Mesothelial cell of epicardium (in vitro differentiated cells): ENCODE measurements around the gene NUP205. TPM values are rescaled to one million over a fixed set of nuclear protein-coding genes. Genes with fewer than 3 reads are reported as not detected.

Experiments used
- DNase-seq, 2 experiments: peaks; one replicate each; pipeline ENCODE4 v3.0.0; 2021; ENCODE audit warnings: low spot score in 2 of 2; ENCODE audit not compliant: unreplicated experiment in 2 of 2
- H3K27ac Mint-ChIP-seq: 2 replicates; pipeline ENCODE4 v1.8.0; 2021; ENCODE audit warnings: mixed read lengths
- H3K27me3 Mint-ChIP-seq: 2 replicates; pipeline ENCODE4 v1.8.0; 2021; ENCODE audit warnings: low read depth, mixed read lengths
- H3K36me3 Mint-ChIP-seq: 2 replicates; pipeline ENCODE4 v1.8.0; 2021; ENCODE audit warnings: mixed read lengths
- H3K4me1 Mint-ChIP-seq: 2 replicates; pipeline ENCODE4 v1.8.0; 2021; ENCODE audit warnings: mixed read lengths
- H3K4me3 Mint-ChIP-seq: 2 replicates; pipeline ENCODE4 v1.8.0; 2021; ENCODE audit warnings: mild to moderate bottlenecking, moderate library complexity, mixed read lengths
- H3K9me3 Mint-ChIP-seq: 2 replicates; pipeline ENCODE4 v1.8.0; 2021; ENCODE audit warnings: mixed read lengths
- total RNA-seq: library from RNA; stranded (reverse); gene quantifications from 3 replicates; pipeline ENCODE4 v1.2.1, GENCODE V29; 2021
- TF ChIP-seq, protein P1 (sequence below): fragments of 200-600 bp; sonication (generic); IDR thresholded peaks from one replicate; pipeline ENCODE4 v1.5.0; 2021; ENCODE audit warnings: antibody characterized with exemption; ENCODE audit not compliant: unreplicated experiment

The NUP205 gene
- total RNA-seq, 1 donor from 2014 or later = 82.4 TPM

GRCh38 chr7:135519871-135520270 is 37.8 kb upstream of the NUP205 start:
- Mint-ChIP-seq H3K36me3 (no peaks in the 10 kb centered on the region), H3K27ac (no peak overlapping the region), H3K4me3 (no peak overlapping the region), H3K9me3 (peaks cover 7% of the 10 kb centered on the region), H3K4me1 (no peaks in the 10 kb centered on the region), H3K27me3 (no peaks in the 10 kb centered on the region)
- no peak for DNase-seq
- TF ChIP-seq, protein P1, sequence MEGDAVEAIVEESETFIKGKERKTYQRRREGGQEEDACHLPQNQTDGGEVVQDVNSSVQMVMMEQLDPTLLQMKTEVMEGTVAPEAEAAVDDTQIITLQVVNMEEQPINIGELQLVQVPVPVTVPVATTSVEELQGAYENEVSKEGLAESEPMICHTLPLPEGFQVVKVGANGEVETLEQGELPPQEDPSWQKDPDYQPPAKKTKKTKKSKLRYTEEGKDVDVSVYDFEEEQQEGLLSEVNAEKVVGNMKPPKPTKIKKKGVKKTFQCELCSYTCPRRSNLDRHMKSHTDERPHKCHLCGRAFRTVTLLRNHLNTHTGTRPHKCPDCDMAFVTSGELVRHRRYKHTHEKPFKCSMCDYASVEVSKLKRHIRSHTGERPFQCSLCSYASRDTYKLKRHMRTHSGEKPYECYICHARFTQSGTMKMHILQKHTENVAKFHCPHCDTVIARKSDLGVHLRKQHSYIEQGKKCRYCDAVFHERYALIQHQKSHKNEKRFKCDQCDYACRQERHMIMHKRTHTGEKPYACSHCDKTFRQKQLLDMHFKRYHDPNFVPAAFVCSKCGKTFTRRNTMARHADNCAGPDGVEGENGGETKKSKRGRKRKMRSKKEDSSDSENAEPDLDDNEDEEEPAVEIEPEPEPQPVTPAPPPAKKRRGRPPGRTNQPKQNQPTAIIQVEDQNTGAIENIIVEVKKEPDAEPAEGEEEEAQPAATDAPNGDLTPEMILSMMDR = no peak

DNA sequence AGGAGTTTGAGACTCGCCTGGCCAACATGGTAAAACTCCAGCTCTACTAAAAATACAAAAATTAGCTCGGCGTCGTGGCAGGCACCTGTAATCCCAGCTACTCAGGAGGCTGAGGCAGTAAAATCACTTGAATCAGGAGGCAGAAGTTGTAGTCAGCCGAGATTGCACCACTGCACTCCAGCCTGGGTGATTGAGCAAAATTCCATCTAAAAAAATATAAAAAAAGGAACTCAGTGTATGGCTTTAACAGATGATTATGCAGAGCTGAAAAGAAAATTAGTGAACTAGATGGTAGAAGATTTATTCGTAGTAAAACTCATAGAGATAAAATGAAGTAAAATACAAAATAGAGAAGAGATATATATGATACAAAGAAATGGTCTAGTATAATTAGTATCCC is 35.2 kb upstream of the NUP205 start:
- Mint-ChIP-seq H3K4me3 (no peak overlapping the region), H3K36me3 (no peaks in the 10 kb centered on the region), H3K9me3 (peaks cover 7% of the 10 kb centered on the region), H3K4me1 (no peaks in the 10 kb centered on the region), H3K27ac (no peak overlapping the region), H3K27me3 (no peaks in the 10 kb centered on the region)
- TF ChIP-seq, protein P1 = no peak
- DNase-seq = no peak

DNA sequence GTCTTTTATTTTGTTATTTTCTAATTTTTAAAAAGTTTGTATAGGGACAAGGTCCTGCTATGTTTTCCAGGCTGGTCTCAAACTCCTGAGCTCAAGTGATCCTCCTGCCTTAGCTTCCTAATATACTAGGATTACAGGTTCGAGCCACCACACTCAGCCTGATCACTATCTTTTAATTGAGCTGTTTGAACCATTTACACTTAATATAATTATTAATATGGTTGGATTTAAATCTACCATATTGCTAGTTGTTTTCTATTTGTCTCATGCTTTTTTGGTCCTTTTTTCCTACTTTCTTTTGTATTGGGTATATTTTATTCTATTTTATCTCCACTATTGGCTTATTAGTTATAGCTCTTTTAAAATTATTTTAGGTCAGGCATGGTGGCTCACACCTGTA is 34.6 kb upstream of the NUP205 start:
- TF ChIP-seq, protein P1 = no peak
- no peaks in the 10 kb centered on the region for H3K36me3 Mint-ChIP-seq
- DNase-seq = no peak
- H3K4me1 Mint-ChIP-seq = no peaks in the 10 kb centered on the region
- H3K4me3 Mint-ChIP-seq = no peak overlapping the region
- no peak overlapping the region for H3K27ac Mint-ChIP-seq
- peaks cover 7% of the 10 kb centered on the region for H3K9me3 Mint-ChIP-seq
- H3K27me3 Mint-ChIP-seq = no peaks in the 10 kb centered on the region

- Mint-ChIP-seq H3K4me1 (no peaks in the 10 kb centered on the region), H3K27me3 (no peaks in the 10 kb centered on the region), H3K9me3 (peaks cover 7% of the 10 kb centered on the region), H3K4me3 (no peak overlapping the region), H3K27ac (no peak overlapping the region), H3K36me3 (no peaks in the 10 kb centered on the region)
- TF ChIP-seq, protein P1 = no peak
- DNase-seq = no peak
These were observed 32.3 kb upstream of the NUP205 start for GRCh38 chr7:135525426-135525825.

- H3K9me3 Mint-ChIP-seq = peaks cover 7% of the 10 kb centered on the region
These were observed 30.7 kb upstream of the NUP205 start for GRCh38 chr7:135527025-135527424.

More at GRCh38 chr7:135527025-135527424, 30.7 kb upstream of the NUP205 start:
- Mint-ChIP-seq H3K27ac (no peak overlapping the region), H3K4me3 (no peak overlapping the region), H3K27me3 (peaks cover 4% of the 10 kb centered on the region), H3K4me1 (no peaks in the 10 kb centered on the region), H3K36me3 (no peaks in the 10 kb centered on the region)
- no peak for DNase-seq
- TF ChIP-seq, protein P1 = no peak
